ENCODE results near the gene PPHLN1.

Gene PPHLN1

DNA sequence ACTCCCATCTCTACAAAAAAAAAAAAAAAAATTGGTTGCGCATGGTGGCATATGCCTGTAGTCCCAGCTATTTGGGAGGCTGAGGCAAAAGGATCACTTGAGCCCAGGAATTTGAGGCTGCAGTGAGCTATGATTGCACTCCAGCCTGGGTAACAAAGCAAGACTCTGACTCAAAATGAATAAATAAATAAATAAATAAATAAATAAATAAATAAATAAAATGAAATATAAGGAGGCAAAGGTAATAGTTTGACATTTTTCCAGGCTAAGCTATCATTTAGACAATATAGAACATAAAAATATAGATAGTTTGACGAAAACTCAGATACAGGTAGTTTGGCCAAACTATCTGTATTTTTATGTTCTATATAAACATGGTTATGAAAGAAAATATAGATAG is 40.5 kb upstream of the PPHLN1 start:
- H3K4me1 ChIP-seq (ENCODE audit: control insufficient read depth, insufficient read depth, low read length, poor library complexity, severe bottlenecking): no peaks in the 10 kb centered on the region
- no peaks in the 10 kb centered on the region for H3K27me3 ChIP-seq (replicated peaks; ENCODE audit: control insufficient read depth, insufficient read depth, low read length, poor library complexity, severe bottlenecking)
- no peak for DNase-seq
- H3K36me3 ChIP-seq (ENCODE audit: control insufficient read depth, insufficient read depth, low read length): no peaks in the 10 kb centered on the region
- no peaks in the 10 kb centered on the region for H3K9me3 ChIP-seq (ENCODE audit: control insufficient read depth, low read length)
- no peak overlapping the region for H3K27ac ChIP-seq (ENCODE audit: insufficient read depth, low read length, poor library complexity, severe bottlenecking)
- H3K4me3 ChIP-seq (ENCODE audit: insufficient read depth, low read depth, low read length, poor library complexity, severe bottlenecking): no peak overlapping the region

DNA sequence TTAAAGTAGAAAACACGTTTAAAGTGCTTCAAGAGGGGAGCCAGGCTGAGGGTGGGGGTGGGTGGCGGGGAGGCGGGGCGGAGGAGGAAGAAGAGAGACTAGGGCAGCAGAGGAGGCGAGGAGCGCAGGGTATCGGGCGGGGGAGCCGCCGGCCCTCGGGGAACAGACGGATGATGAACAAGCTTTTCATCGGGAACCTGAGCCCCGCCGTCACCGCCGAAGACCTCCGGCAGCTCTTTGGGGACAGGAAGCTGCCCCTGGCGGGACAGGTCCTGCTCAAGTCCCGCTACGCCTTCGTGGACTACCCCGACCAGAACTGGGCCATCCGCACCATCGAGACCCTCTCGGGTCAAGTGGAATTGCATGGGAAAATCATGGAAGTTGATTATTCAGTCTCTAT is 39.2 kb upstream of the PPHLN1 start:
- Histone ChIP-seq H3K4me3 (ENCODE audit: insufficient read depth, low read depth, low read length, poor library complexity, severe bottlenecking) (no peak overlapping the region), H3K27me3 (replicated peaks; ENCODE audit: control insufficient read depth, insufficient read depth, low read length, poor library complexity, severe bottlenecking) (no peaks in the 10 kb centered on the region), H3K4me1 (ENCODE audit: control insufficient read depth, insufficient read depth, low read length, poor library complexity, severe bottlenecking) (no peaks in the 10 kb centered on the region), H3K9me3 (ENCODE audit: control insufficient read depth, low read length) (no peaks in the 10 kb centered on the region), H3K27ac (ENCODE audit: insufficient read depth, low read length, poor library complexity, severe bottlenecking) (no peak overlapping the region), H3K36me3 (ENCODE audit: control insufficient read depth, insufficient read depth, low read length) (no peaks in the 10 kb centered on the region)
- DNase-seq: no peak

DNA sequence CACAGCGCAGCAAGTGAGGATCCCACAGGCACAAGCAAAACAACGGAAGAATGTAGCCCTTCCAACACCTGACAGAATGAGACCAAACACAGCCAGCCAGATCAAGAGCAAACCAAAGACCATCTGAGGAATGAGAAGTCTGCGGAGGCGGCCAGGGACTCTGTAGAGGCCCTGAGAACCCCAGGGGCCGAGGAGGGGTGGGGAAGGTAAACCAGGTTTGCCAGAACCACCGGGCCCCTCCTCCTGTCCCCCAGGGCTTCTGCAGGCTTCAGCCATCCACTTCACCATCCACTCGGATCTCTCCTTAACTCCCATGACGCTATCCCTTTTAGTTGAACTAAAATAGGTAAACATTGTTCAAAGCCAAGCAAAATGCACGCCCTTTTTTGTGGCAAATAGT is 37.4 kb upstream of the PPHLN1 start:
- DNase-seq: no peak
- no peak overlapping the region for H3K4me3 ChIP-seq (ENCODE audit: insufficient read depth, low read depth, low read length, poor library complexity, severe bottlenecking)
- no peaks in the 10 kb centered on the region for H3K36me3 ChIP-seq (ENCODE audit: control insufficient read depth, insufficient read depth, low read length)
- no peaks in the 10 kb centered on the region for H3K27me3 ChIP-seq (replicated peaks; ENCODE audit: control insufficient read depth, insufficient read depth, low read length, poor library complexity, severe bottlenecking)
- H3K27ac ChIP-seq (ENCODE audit: insufficient read depth, low read length, poor library complexity, severe bottlenecking): no peak overlapping the region
- no peaks in the 10 kb centered on the region for H3K4me1 ChIP-seq (ENCODE audit: control insufficient read depth, insufficient read depth, low read length, poor library complexity, severe bottlenecking)
- no peaks in the 10 kb centered on the region for H3K9me3 ChIP-seq (ENCODE audit: control insufficient read depth, low read length)

DNA sequence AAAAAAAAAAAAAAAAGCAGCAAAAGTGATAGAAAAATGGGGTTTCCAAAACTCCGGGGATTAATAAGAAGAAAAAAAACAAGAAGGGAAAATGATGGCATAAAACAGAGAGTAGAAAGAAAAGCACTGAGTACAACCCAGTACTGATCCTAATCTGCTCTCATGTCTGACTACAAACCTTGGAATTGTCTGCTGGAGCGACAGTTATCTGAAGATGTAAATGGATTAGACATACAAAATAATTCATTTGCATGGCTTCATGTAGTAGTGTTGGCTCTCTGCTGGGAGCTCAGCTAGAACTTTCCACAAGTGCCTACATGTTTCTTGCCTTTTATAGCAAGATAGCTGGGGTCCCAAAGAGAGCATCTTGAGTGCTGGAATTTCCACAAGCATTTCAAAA is 34.3 kb upstream of the PPHLN1 start:
- H3K9me3 ChIP-seq (ENCODE audit: control insufficient read depth, low read length): no peaks in the 10 kb centered on the region
- DNase-seq: no peak
- no peaks in the 10 kb centered on the region for H3K4me1 ChIP-seq (ENCODE audit: control insufficient read depth, insufficient read depth, low read length, poor library complexity, severe bottlenecking)
- no peaks in the 10 kb centered on the region for H3K27me3 ChIP-seq (replicated peaks; ENCODE audit: control insufficient read depth, insufficient read depth, low read length, poor library complexity, severe bottlenecking)
- no peak overlapping the region for H3K4me3 ChIP-seq (ENCODE audit: insufficient read depth, low read depth, low read length, poor library complexity, severe bottlenecking)
- no peaks in the 10 kb centered on the region for H3K36me3 ChIP-seq (ENCODE audit: control insufficient read depth, insufficient read depth, low read length)
- no peak overlapping the region for H3K27ac ChIP-seq (ENCODE audit: insufficient read depth, low read length, poor library complexity, severe bottlenecking)

DNA sequence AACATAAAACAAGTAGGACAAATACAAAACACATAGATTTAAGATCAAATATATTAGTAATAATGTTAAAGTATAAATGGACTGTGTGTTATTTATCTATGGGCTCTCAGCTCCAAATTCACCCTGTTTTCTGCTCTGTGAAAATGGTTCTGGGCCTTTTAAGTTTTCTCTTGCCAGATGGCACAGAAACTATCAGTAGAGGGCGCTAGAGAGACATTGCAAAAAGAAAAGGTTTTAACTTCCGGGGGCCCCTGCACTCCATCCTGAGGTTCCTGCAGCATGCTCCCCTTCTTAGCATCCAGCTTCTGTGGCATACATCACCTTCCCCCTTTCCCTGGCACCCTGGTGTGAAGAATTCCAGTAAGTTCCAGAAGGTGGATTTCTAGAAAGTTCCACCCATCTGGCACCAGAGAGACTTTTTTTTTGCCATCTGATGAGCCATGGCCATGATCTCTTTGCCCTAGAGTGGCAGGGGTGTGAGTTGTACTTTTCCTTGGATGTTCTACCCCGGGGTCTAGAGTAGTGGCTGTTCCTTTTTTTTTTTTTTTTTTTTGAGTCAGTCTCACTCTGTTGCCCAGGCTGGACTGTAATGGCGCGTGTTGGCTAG is 29.4 kb upstream of the PPHLN1 start:
- Histone ChIP-seq H3K27ac (ENCODE audit: insufficient read depth, low read length, poor library complexity, severe bottlenecking) (no peak overlapping the region), H3K9me3 (ENCODE audit: control insufficient read depth, low read length) (no peaks in the 10 kb centered on the region), H3K4me3 (ENCODE audit: insufficient read depth, low read depth, low read length, poor library complexity, severe bottlenecking) (no peak overlapping the region), H3K27me3 (replicated peaks; ENCODE audit: control insufficient read depth, insufficient read depth, low read length, poor library complexity, severe bottlenecking) (no peaks in the 10 kb centered on the region), H3K36me3 (ENCODE audit: control insufficient read depth, insufficient read depth, low read length) (no peaks in the 10 kb centered on the region), H3K4me1 (ENCODE audit: control insufficient read depth, insufficient read depth, low read length, poor library complexity, severe bottlenecking) (no peaks in the 10 kb centered on the region)
- no peak for DNase-seq

DNA sequence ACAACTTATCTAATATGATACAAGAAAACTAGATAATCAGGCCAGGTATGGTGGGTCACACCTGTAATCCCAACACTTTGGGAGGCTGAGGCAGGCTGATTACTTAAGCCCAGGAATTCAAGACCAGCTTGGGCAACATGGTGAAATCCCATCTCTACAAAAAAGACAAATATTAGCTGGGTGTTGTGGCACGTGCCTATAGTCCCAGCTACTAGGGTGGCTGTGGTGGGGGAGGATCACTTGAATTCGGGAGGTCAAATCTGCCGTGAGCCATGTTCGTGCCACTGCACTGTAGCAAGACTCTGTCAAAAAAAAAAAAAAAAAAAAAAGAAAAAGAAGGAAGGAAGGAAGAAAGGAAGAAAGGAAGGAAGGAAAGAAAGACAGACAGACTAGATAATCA is 27.1 kb upstream of the PPHLN1 start:
- no peaks in the 10 kb centered on the region for H3K27me3 ChIP-seq (replicated peaks; ENCODE audit: control insufficient read depth, insufficient read depth, low read length, poor library complexity, severe bottlenecking)
- H3K4me3 ChIP-seq (ENCODE audit: insufficient read depth, low read depth, low read length, poor library complexity, severe bottlenecking): no peak overlapping the region
- H3K27ac ChIP-seq (ENCODE audit: insufficient read depth, low read length, poor library complexity, severe bottlenecking): no peak overlapping the region
- no peaks in the 10 kb centered on the region for H3K36me3 ChIP-seq (ENCODE audit: control insufficient read depth, insufficient read depth, low read length)
- H3K4me1 ChIP-seq (ENCODE audit: control insufficient read depth, insufficient read depth, low read length, poor library complexity, severe bottlenecking): no peaks in the 10 kb centered on the region
- H3K9me3 ChIP-seq (ENCODE audit: control insufficient read depth, low read length): no peaks in the 10 kb centered on the region
- no peak for DNase-seq

DNA sequence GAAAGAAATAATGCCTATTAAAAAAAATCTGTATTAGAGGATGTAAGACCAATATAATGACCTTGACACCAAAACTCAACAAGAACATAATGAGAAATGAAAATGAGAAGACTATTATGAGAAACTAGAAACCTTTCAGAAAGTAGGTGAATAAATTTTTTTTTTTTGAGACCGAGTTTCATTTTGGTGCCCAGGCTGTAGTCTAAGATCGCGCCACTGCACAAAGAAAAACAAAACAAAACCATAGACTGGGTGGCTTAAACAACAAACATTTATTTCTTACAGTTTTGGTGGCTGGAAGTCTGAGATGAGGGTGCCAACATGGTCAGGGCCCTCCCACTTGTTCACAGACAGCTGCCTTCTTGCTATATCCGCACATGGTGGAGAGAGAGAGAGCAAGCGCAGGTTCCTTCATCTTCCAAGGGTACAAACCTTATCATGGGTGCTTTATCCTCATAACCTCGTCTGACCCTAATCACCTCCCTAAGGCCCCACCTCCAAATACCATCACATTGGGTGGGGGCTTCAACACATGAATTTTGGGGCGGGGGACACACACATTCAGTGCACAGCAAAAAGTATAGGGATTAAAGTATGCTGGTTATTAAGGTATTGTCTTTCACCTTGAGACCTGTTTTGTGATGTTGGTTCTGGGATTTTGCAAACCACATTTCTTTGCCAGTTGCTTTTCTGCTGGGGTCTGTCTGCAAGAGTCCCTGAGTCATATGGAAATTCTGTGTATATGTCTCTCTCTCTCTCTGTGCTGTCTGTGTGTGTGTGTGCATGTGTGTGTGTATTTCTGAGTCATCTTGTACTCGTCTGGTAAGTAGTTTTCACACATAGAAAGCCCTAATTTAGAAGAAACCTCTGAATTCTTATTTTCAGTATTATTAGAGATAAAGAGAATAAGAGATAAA is 26.3 kb upstream of the PPHLN1 start:
- Histone ChIP-seq H3K4me1 (ENCODE audit: control insufficient read depth, insufficient read depth, low read length, poor library complexity, severe bottlenecking) (no peaks in the 10 kb centered on the region), H3K36me3 (ENCODE audit: control insufficient read depth, insufficient read depth, low read length) (no peaks in the 10 kb centered on the region), H3K27me3 (replicated peaks; ENCODE audit: control insufficient read depth, insufficient read depth, low read length, poor library complexity, severe bottlenecking) (no peaks in the 10 kb centered on the region), H3K9me3 (ENCODE audit: control insufficient read depth, low read length) (no peaks in the 10 kb centered on the region), H3K4me3 (ENCODE audit: insufficient read depth, low read depth, low read length, poor library complexity, severe bottlenecking) (no peak overlapping the region), H3K27ac (ENCODE audit: insufficient read depth, low read length, poor library complexity, severe bottlenecking) (no peak overlapping the region)
- no peak for DNase-seq

DNA sequence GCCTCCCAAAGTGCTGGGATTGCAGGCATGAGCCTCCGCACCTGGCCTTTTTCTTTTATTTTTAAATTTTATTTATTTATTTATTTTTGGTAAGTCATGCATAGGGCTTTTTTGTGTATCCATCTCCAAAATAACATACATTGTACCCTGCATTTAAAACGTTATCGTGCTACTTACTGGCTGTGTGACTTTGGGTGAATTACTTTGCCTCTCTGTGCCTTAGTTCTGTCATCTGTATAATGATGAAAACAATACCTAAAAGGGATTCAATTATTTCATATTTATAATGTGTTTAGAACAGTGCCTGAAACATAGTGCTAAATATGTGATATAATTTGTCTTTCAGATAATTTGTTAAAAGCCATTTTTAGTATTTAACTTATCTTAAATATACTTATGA is 19.7 kb upstream of the PPHLN1 start:
- no peak overlapping the region for H3K4me3 ChIP-seq (ENCODE audit: insufficient read depth, low read depth, low read length, poor library complexity, severe bottlenecking)
- H3K36me3 ChIP-seq (ENCODE audit: control insufficient read depth, insufficient read depth, low read length): no peaks in the 10 kb centered on the region
- no peaks in the 10 kb centered on the region for H3K4me1 ChIP-seq (ENCODE audit: control insufficient read depth, insufficient read depth, low read length, poor library complexity, severe bottlenecking)
- DNase-seq: no peak
- H3K27ac ChIP-seq (ENCODE audit: insufficient read depth, low read length, poor library complexity, severe bottlenecking): no peak overlapping the region
- H3K9me3 ChIP-seq (ENCODE audit: control insufficient read depth, low read length): no peaks in the 10 kb centered on the region
- H3K27me3 ChIP-seq (replicated peaks; ENCODE audit: control insufficient read depth, insufficient read depth, low read length, poor library complexity, severe bottlenecking): no peaks in the 10 kb centered on the region

DNA sequence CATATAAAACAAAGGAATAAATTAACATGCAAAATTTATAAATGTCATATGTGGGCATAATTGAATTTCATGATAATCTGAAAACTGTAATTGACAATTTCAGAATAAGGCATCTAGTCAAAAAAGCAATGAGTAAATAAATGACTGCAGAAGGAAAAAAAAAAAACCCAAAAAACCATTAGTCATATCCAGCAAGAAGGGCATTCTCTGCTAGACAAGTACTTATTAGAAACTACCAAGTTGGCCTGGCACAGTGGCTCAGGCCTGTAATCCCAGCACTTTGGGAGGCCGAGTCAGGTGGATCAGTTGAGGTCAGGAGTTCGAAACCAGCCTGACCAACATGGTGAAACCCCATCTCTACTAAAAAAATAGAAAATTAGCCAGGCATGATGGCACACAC is 17.6 kb upstream of the PPHLN1 start:
- DNase-seq: no peak
- H3K4me3 ChIP-seq (ENCODE audit: insufficient read depth, low read depth, low read length, poor library complexity, severe bottlenecking): no peak overlapping the region
- H3K27me3 ChIP-seq (replicated peaks; ENCODE audit: control insufficient read depth, insufficient read depth, low read length, poor library complexity, severe bottlenecking): no peaks in the 10 kb centered on the region
- H3K36me3 ChIP-seq (ENCODE audit: control insufficient read depth, insufficient read depth, low read length): no peaks in the 10 kb centered on the region
- H3K4me1 ChIP-seq (ENCODE audit: control insufficient read depth, insufficient read depth, low read length, poor library complexity, severe bottlenecking): no peaks in the 10 kb centered on the region
- H3K27ac ChIP-seq (ENCODE audit: insufficient read depth, low read length, poor library complexity, severe bottlenecking): no peak overlapping the region
- H3K9me3 ChIP-seq (ENCODE audit: control insufficient read depth, low read length): no peaks in the 10 kb centered on the region

DNA sequence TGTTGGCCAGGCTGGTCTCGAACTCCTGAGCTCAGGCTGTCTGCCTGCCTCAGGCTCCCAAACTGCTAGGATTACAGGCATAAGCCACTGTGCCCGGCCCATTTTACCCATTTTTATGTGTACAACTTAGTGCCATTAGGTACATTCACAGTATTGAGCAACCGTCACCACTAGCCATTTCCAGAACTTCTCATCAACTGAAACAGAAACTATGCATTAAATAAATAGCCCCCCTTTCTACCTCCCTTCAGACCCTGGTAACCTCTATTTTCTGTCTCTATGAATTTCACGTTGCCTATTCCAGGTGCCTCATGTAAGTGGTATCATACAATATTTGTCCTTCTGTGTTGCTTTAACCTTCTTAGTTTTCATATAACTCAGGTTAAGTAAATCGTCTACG is 16.0 kb upstream of the PPHLN1 start:
- no peak for DNase-seq
- Histone ChIP-seq H3K9me3 (ENCODE audit: control insufficient read depth, low read length) (no peaks in the 10 kb centered on the region), H3K4me3 (ENCODE audit: insufficient read depth, low read depth, low read length, poor library complexity, severe bottlenecking) (no peak overlapping the region), H3K36me3 (ENCODE audit: control insufficient read depth, insufficient read depth, low read length) (no peaks in the 10 kb centered on the region), H3K27me3 (replicated peaks; ENCODE audit: control insufficient read depth, insufficient read depth, low read length, poor library complexity, severe bottlenecking) (no peaks in the 10 kb centered on the region), H3K27ac (ENCODE audit: insufficient read depth, low read length, poor library complexity, severe bottlenecking) (no peak overlapping the region), H3K4me1 (ENCODE audit: control insufficient read depth, insufficient read depth, low read length, poor library complexity, severe bottlenecking) (no peaks in the 10 kb centered on the region)

Measured in effector memory CD4-positive, alpha-beta T cell (primary cell).